Hematopoietic multipotent progenitor cell (in vitro differentiated cells): ENCODE data around the gene CFAP97D1. TPM values are rescaled to one million over a fixed set of nuclear protein-coding genes. Genes with fewer than 3 reads are reported as not detected.

ENCODE experiments used
- DNase-seq, 3 donors: peaks; one replicate each; pipeline ENCODE4 v3.0.0-alpha.2; 2011 to 2015; ENCODE audit warnings: low read depth in 2 of 3, low spot score in 2 of 3
- total RNA-seq: library from RNA; depleted of rRNA; stranded (reverse); fragments of >200 nt; gene quantifications from one replicate; pipeline ENCODE4 v1.2.3, GENCODE V29; 2012

The CFAP97D1 gene
- under 0.01 TPM for total RNA-seq

GRCh38 chr17:43780135-43780534 lies at the start of gene CFAP97D1:
CFAP97D1 (plus strand) TSS chr17:43780435; CDS start chr17:43780463, 28 bp downstream.
- no peak for DNase-seq

GRCh38 chr17:43732958-43733357 lies 47.3 kb upstream of the CFAP97D1 start:
- no peak for DNase-seq

DNA sequence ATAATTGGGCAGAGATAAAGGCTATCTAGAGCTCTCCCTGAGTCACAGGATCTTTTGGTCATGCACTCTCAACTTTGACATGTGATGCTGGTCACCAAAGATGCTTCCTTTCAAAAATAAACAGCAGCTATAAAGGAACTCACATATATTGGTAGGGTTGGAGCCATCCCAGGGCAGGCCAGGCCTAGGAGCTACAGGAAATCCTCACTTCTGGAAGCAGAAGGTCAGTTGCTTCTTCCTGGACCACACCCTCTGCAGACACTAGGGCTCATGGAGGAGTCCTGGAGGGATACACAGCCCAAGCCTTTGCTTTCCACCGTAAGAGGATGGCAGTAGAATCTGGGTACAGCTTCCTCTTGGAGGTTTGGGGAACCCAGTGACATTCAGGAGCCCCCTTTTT lies 46.3 kb upstream of the CFAP97D1 start:
- DNase-seq = no peak

- DNase-seq = no peak
Measured at GRCh38 chr17:43734376-43734775, 45.9 kb upstream of the CFAP97D1 start.

GRCh38 chr17:43736389-43736788 lies 43.8 kb upstream of the CFAP97D1 start:
- DNase-seq = no peak

DNA sequence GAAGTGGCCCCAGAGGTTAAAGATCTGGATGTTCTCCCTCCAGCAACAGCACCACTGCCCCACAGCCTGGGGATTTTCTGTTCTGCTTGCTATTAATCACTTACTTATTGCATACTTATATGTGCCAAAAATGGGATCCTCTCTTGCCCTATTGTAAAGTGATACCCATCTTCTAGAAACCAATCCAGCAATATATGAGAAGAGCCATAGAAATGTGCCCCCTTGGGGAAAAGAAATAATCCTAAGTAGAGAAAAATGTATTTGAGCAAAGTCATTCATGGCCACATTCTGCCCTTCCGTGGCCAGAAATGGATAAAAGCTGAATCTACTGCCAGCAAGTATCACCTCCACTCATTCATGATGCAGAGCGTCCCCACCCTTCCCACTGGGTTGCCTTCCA lies 42.5 kb upstream of the CFAP97D1 start:
- DNase-seq = no peak

- DNase-seq = no peak
Measured at GRCh38 chr17:43740541-43740940, 39.7 kb upstream of the CFAP97D1 start.

DNA sequence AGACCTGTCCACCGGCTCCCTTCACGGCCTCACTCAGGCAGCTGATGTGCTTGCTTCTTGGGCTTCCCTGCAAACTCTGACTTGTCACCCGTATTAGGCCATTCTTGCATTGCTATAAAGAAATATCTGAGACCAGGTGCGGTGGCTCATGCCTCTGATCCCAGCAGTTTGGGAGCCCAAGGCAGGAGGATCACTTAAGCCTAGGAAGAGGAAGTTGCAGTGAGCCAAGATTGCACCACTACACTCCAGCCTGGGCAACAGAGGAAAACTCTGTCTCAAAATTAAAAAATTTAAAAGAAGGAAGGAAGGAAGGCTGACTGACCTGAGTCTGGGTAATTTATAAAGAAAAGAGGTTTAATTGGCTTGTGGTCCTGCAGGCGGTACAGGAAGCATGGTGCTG lies 38.6 kb upstream of the CFAP97D1 start:
- no peak for DNase-seq

DNA sequence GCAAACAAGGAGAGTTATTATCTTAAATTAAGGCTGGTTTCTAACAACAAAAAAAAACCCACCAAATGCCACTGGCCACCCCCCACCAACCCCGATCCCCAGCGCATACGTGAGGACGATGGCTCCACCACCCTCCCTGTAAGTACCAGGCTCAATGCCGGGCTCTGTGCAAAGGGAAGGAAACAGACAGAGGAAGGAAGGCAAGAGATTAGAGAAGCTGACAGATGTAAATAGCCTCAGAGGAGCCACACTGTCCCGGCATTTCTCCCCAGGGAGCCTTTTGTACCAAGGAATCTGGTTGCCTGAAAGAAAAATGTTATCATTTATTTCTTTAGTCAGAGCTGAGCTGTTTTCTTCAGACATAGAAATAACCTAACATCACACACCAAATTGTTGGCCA lies 34.7 kb upstream of the CFAP97D1 start:
- DNase-seq = peak in 1 of 3 donors; percentile 28

DNA sequence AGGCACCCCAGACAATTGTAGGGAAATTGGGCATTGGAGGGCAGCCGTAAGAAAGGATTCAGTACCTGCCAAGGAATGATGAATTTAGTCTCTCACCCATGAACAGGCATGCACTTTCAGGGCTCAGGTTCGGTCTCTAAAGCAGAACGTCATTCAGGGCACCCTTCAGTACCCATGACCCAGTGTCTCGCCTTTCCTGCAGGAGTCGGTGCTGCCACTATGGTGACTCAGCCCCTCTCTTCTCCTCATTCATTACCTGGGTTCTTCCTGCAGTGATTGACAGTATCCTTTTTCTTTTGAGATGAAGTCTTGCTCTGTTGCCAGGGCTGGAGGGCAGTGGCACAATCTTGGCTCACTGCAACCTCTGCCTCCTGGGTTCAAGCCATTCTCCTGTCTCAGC lies 30.1 kb upstream of the CFAP97D1 start:
- no peak for DNase-seq

- DNase-seq = peak in 1 of 3 donors; percentile 36
Measured at GRCh38 chr17:43753493-43754129, 26.6 kb upstream of the CFAP97D1 start.

DNA sequence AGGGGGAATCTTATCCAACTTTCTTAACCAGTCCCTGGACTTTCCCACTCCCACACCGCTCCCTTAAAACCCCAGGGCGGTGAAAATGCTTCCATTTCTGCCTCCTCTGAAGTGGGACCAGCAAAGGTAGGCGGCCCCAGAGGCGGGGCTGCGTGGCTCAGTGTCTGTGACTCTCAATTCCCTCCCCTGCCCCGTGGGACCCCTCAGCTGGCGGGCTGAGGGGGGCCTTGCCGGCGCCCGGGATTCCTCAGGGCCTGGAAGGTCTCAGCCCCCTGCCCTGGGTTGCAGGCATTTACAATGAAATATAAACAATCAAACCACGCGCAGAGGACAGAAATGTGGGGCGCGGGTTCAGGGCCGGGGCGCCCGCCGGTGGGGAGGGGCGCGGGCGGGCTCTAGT lies 25.3 kb upstream of the CFAP97D1 start:
- DNase-seq = no peak

DNA sequence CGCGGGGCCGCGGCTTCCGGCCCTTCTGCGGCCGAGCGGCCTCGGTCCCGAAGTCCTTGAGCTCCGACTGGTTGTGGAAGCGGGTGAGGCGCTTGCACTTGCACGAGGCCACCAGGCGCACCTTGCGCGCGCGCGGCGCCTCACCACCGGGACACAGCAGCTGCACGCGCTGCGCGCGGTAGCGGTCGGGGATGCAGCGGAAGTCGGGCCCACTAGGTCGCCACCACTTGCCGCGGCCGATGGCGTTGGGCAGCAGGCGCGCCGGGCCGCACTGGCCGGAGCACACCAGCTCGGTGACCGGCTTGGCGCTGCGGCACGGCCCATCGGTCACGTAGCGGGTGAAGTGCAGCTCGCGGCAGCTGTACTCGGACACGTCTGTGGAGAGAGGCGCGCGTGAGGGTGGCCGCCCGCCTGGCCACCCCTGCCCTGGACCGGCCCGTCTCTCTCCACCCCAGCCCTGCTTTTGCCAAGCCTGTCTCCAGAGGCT lies 24.8 kb upstream of the CFAP97D1 start:
- peak in 2 of 3 donors; percentile 55 to 60 for DNase-seq

DNA sequence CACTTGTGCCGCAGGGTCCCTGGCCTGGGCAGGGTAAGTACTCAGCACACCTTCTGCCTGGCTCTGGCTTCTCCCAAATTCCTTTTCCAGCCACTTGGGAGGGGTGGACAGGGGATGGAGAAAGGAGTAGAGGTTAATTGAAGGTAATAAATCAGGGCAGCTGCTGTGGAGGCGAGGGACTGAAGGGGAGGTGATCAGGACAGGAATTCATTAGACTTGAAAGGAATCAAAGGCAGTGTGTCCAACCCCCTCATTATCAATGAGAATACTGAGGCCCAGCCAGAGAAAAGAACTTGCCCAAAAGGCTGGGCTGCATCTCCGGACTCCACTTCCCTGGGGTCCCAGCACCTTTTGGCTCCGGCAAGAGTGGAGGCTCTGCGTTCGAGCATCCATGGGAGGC lies 24.0 kb upstream of the CFAP97D1 start:
- no peak for DNase-seq

DNA sequence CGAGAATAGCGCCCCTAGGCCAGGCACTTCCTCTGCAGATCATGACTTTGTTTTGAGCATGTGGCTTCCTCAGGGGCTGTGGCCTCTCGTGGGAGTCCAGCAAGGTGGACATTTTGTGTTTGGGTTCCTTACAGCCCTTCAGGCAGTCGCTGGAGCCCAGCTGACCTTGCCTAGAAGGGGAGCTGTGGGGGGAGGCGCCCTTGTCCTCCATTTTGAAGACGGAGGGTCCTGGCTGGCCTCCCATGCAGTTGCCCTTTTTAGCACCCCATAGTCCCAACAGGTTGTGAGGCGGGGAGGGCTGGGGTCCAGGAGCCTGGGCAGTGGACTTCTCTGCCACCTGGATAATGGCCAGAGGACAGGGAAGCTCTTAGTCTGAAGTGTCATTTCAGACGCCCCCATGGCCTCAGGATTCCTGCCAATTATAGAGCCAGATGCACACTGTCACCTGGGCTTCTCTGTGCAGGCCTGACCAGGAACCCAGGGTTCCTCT lies 23.0 kb upstream of the CFAP97D1 start:
- no peak for DNase-seq

DNA sequence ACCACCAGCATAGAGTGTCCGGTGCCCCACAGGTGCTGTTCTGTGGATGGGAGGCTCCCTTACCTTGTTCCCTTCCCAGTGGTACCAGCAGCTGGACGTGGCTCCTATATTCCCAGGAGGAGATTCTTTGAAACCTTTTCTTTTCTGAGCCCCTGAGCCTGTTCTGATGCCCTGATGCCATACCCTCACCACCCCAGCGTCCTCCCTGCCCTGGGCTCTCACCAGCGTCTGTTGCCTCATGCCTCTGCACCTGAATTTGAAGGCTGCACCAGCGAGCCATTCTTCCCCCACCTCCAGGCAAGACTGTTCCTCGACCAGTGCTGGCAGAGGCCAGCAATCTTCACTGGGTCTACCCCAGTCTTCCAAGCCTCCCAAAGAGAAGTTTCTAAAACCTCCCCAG lies 22.1 kb upstream of the CFAP97D1 start:
- no peak for DNase-seq

GRCh38 chr17:43758497-43759174 lies 21.6 kb upstream of the CFAP97D1 start, which contains the start of gene SOST:
SOST (minus strand) TSS chr17:43758791; CDS start chr17:43758741, 50 bp downstream.
- DNase-seq = no peak

DNA sequence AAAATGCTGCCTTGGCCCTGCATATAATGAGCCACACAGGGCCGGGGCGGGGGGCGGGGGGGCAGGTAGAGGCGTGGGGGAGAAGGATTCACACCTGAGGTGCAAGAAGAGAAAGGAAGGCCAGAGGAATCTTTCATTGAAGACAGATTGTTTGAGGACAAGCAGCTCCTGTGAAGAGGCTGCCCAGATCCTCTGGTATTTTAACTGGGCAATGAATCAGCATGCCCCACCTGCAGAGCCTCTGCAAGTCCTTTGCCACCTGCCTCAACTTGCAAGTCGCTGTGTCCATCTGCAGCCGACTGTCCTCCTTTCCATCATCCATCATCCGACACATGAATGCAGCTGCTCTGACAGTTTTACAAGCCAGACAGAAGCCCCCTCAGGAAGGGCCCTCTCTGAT lies 20.4 kb upstream of the CFAP97D1 start:
- no peak for DNase-seq

DNA sequence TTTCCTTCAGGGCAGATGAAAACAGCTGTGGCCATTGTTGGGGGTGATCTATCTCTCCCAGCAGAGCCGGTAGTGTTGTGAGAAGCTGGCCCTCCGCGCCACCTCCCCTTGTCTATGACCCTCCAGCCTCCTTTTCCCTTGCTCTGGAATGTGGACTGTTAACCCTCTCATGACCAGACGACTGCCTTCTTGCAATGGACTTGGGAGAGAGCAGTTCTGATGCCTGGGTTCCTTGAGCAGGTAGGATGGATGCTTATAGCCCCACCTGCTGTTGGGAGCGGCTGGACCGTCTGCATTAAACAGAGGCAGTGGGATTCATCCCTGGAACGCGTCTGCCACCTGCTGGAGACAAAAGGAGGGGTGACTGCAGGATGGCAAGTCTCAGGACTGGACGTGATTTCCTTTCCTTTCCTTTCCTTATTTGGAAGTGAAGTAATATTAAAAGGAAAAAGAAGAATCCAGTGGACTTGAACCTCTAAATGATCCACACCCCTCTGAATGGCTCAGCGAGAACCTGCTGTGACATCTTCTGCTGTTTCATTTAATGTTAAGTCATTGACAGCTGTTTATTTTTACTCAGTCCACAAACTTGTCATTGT lies 19.9 kb upstream of the CFAP97D1 start:
- DNase-seq = peak; percentile 66 to 93 (median 88)

DNA sequence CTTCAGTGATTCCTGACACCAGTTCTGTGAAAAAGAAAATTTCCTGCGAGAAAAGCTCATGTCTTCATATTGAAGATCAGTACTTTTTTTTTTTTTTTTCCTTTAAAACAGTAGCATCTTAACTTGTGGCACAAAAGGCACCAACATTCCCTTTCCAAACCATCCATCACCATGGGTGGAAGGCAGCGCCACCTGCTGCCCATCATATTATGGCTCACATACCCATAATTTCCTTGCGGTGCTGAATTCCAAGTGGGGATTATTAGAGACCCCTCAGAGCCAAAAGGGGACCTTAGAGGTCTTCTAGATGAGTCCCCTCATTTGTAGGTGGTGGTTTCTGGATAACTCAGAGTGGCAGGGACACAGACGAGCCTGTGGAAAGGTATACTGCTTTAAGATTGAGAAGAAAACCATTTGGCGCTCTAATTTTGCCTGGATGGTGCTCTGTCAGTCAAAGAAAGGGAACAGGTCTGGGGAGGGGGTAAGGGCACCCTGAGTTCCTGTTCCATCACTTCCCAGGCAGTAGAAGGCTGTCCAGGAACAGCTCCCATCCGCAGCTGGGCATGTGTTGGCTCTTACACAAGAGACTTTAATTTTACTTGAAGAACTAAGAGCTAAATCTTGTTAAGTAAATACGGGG lies 13.7 kb upstream of the CFAP97D1 start:
- DNase-seq = peak in 2 of 3 donors; percentile 33 to 51

- no peak for DNase-seq
Measured at GRCh38 chr17:43767053-43767712, 13.1 kb upstream of the CFAP97D1 start.
